H7 (cell line): ENCODE data around the gene ZFYVE27. TPM values are rescaled to one million over a fixed set of nuclear protein-coding genes. Genes with fewer than 3 reads are reported as not detected.
"Not testable (repeated sequence)": the region's sequence is repeated elsewhere in the genome, so short reads cannot be mapped to it uniquely, and the experiment has no call there.

ENCODE experiments used
- DNase-seq: peaks from one replicate; pipeline ENCODE4 v3.0.0; 2012
- H3K27me3 ChIP-seq: 2 replicates; pipeline ENCODE4 v1.6.0; 2011; ENCODE audit warnings: mild to moderate bottlenecking, low read length; ENCODE audit not compliant: control insufficient read depth, insufficient read depth
- H3K36me3 ChIP-seq: replicated peaks from 2 replicates; pipeline ENCODE4 v1.5.1; 2011; ENCODE audit warnings: low read length; ENCODE audit not compliant: control insufficient read depth, insufficient read depth
- H3K4me3 ChIP-seq: 2 replicates; pipeline ENCODE4 v1.5.1; 2011; ENCODE audit warnings: low read depth, mild to moderate bottlenecking, control low read depth, low read length, moderate library complexity; ENCODE audit not compliant: insufficient read depth
- total RNA-seq: library from RNA; depleted of rRNA; stranded (reverse); fragments of >200 nt; shearing (Covaris generic); gene quantifications from 2 replicates; pipeline ENCODE4 v1.2.3, GENCODE V29; 2014; rRNA removed

Gene ZFYVE27
- 19.2 and 21.8 TPM in 2 replicates for total RNA-seq

GRCh38 chr10:97736902-97737769, at the start of gene ZFYVE27:
Gene ZFYVE27 (plus strand): TSS chr10:97737128. CDS start chr10:97738478, 1,350 bp downstream.
- peaks cover 5% of the 10 kb centered on the region for H3K36me3 ChIP-seq
- DNase-seq = peak; percentile 98
- peaks cover 17% of the 10 kb centered on the region for H3K27me3 ChIP-seq
- H3K4me3 ChIP-seq = peak within 1 kb of the TSS; percentile 95

- Histone ChIP-seq H3K27me3 (no peaks in the 10 kb centered on the region; the same call in 1 of the 2 replicates), H3K36me3 (no peaks in the 10 kb centered on the region), H3K4me3 (peak overlapping the region; percentile 50)
- no peak for DNase-seq
Observed at GRCh38 chr10:97687785-97688781, 48.8 kb upstream of the ZFYVE27 start.

GRCh38 chr10:97689559-97690020, 47.3 kb upstream of the ZFYVE27 start:
- H3K36me3 ChIP-seq = no peaks in the 10 kb centered on the region
- no peak overlapping the region for H3K4me3 ChIP-seq
- no peak for DNase-seq
- no peaks in the 10 kb centered on the region; the same call in 1 of the 2 replicates for H3K27me3 ChIP-seq

- DNase-seq = no peak
- Histone ChIP-seq H3K4me3 (no peak overlapping the region), H3K36me3 (no peaks in the 10 kb centered on the region), H3K27me3 (no peaks in the 10 kb centered on the region; the same call in 1 of the 2 replicates)
Observed at GRCh38 chr10:97690133-97690532, 46.8 kb upstream of the ZFYVE27 start.

- DNase-seq, H3K27me3 ChIP-seq, H3K4me3 ChIP-seq, H3K36me3 ChIP-seq: not testable (repeated sequence)
Observed at GRCh38 chr10:97698072-97698655, 38.8 kb upstream of the ZFYVE27 start.

- H3K27me3 ChIP-seq = no peaks in the 10 kb centered on the region
- no peaks in the 10 kb centered on the region for H3K36me3 ChIP-seq
- DNase-seq = peak; percentile 85
- no peak overlapping the region for H3K4me3 ChIP-seq
Observed at GRCh38 chr10:97701438-97702069, 35.4 kb upstream of the ZFYVE27 start.

- H3K4me3 ChIP-seq = no peak overlapping the region
- H3K36me3 ChIP-seq = no peaks in the 10 kb centered on the region
- no peak for DNase-seq
- H3K27me3 ChIP-seq = no peaks in the 10 kb centered on the region
Observed at GRCh38 chr10:97703398-97704067, 33.4 kb upstream of the ZFYVE27 start.

GRCh38 chr10:97704341-97704740, 32.6 kb upstream of the ZFYVE27 start:
- Histone ChIP-seq H3K27me3 (no peaks in the 10 kb centered on the region), H3K36me3 (no peaks in the 10 kb centered on the region), H3K4me3 (no peak overlapping the region)
- DNase-seq = no peak

- no peak for DNase-seq
- Histone ChIP-seq H3K4me3 (no peak overlapping the region), H3K36me3 (no peaks in the 10 kb centered on the region), H3K27me3 (no peaks in the 10 kb centered on the region)
Observed at GRCh38 chr10:97705006-97705670, 31.8 kb upstream of the ZFYVE27 start.

- Histone ChIP-seq H3K4me3 (no peak overlapping the region), H3K27me3 (no peaks in the 10 kb centered on the region), H3K36me3 (no peaks in the 10 kb centered on the region)
- DNase-seq = no peak
Observed at GRCh38 chr10:97707134-97707861, 29.6 kb upstream of the ZFYVE27 start.

GRCh38 chr10:97708167-97708566, 28.8 kb upstream of the ZFYVE27 start:
- no peak for DNase-seq
- no peaks in the 10 kb centered on the region for H3K27me3 ChIP-seq
- H3K36me3 ChIP-seq = no peaks in the 10 kb centered on the region
- no peak overlapping the region for H3K4me3 ChIP-seq

- Histone ChIP-seq H3K4me3 (no peak overlapping the region), H3K27me3 (no peaks in the 10 kb centered on the region), H3K36me3 (no peaks in the 10 kb centered on the region)
- DNase-seq = peak; percentile 82
Observed at GRCh38 chr10:97708976-97709946, 27.7 kb upstream of the ZFYVE27 start.
